Gastroesophageal sphincter (tissue), 4 donors: ENCODE measurements around the gene HM13. TPM values are rescaled to one million over a fixed set of nuclear protein-coding genes. Genes with fewer than 3 reads are reported as not detected.

Experiments used
- ATAC-seq: fragments of 150-250 bp; one replicate; pipeline ENCODE4 v1.9.1; 2016; ENCODE audit warnings: mild to moderate bottlenecking, moderate library complexity
- H3K27ac ChIP-seq, 4 donors: fragments of 200-600 bp; sonication (generic) in 3 of 4; 1 replicate in 3 of 4; 2 replicates in 1 of 4; pipeline ENCODE4 v1.5.1; 2016 to 2019
- H3K27me3 ChIP-seq: fragments of 200-600 bp; sonication (generic); one replicate; pipeline ENCODE4 v1.5.1; 2019
- H3K36me3 ChIP-seq, 2 donors: fragments of 200-600 bp; sonication (generic); one replicate each; pipeline ENCODE4 v1.5.1; 2019; ENCODE audit warnings: control low read depth in 1 of 2
- H3K4me1 ChIP-seq, 3 donors: fragments of 200-600 bp; sonication (generic); 1 replicate in 2 of 3; 2 replicates in 1 of 3; pipeline ENCODE4 v1.5.1; 2016 to 2019; ENCODE audit warnings: control low read depth in 2 of 3
- H3K4me3 ChIP-seq, 2 donors: fragments of 200-600 bp; sonication (generic); one replicate each; pipeline ENCODE4 v1.5.1; 2019; ENCODE audit warnings: mild to moderate bottlenecking in 1 of 2, moderate library complexity in 1 of 2
- H3K9me3 ChIP-seq, 3 donors: fragments of 200-600 bp; sonication (generic); one replicate each; pipeline ENCODE4 v1.5.1; 2017 to 2019; ENCODE audit warnings: control low read depth in 2 of 3
- EP300 ChIP-seq: sonication (generic); formaldehyde crosslinking; IDR thresholded peaks from one replicate; pipeline ENCODE4 v1.6.1; 2017; ENCODE audit warnings: antibody characterized with exemption, mild to moderate bottlenecking
- POLR2A ChIP-seq, 2 donors: fragments of 450-650 bp; IDR thresholded peaks; one replicate each; pipeline ENCODE4 v1.6.1; 2017; ENCODE audit warnings: antibody characterized with exemption in 2 of 2, mild to moderate bottlenecking in 2 of 2, moderate library complexity in 1 of 2
- POLR2AphosphoS5 ChIP-seq: sonication (generic); formaldehyde crosslinking; IDR thresholded peaks from one replicate; pipeline ENCODE4 v1.6.1; 2017; ENCODE audit warnings: antibody characterized with exemption
- WGBS, 2 donors: methylation state at CpG; one replicate each; pipeline ENCODE4 v1.1.5; 2018; ENCODE audit warnings: low coverage in 1 of 2; 5-methylcytosine and 5-hydroxymethylcytosine counted together
- total RNA-seq, 4 donors: library from RNA; depleted of rRNA; stranded (reverse); fragments of >200 nt; gene quantifications; one replicate each; pipeline ENCODE4 v1.1.0, GENCODE V29; 2016
- TF ChIP-seq, protein P1 (sequence below), 4 experiments: fragments of 200-600 bp in 2 of 4; fragments of 450-650 bp in 2 of 4; sonication (generic) in 1 of 4; IDR thresholded peaks; one replicate each; pipeline ENCODE4 v1.5.1; 2017 to 2019; ENCODE audit warnings: antibody characterized with exemption in 4 of 4, mild to moderate bottlenecking in 2 of 4, moderate library complexity in 2 of 4

Gene HM13
- total RNA-seq, 4 donors from 2014 or later: 39.1 to 55.9 (median 44.8) TPM

DNA sequence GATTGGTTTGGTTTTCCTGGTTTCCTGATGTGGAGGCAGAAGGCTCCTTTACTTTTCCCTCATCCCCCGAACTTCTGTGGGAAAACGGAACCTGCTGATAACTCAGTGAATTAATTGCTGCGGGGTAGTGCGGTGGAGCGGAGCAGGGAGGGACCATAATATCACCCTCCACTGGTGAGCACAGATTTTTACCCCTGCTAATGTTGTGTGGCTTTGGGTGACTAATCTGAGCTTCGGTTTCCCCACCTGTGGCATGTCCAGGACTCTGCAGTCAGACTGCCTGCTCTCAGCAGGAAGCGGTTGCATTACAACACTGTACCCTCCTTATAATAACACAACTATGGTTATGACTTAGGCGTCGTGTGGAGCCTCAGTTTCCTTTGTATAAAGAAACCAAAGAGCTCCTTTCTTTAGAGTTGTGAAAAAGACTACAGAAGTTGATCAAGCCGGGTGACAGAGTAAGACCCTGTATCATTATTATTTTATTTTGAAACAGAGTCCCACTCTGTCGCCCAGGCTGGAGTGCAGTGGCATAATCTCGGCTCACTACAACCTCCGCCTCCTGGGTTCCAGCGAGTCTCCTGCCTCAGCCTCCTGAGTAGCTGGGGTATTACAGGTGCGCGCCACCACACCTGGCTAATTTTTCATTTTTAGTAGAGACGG is 88.7 kb downstream of the HM13 start:
- no peak for ATAC-seq
- TF ChIP-seq, protein P1, sequence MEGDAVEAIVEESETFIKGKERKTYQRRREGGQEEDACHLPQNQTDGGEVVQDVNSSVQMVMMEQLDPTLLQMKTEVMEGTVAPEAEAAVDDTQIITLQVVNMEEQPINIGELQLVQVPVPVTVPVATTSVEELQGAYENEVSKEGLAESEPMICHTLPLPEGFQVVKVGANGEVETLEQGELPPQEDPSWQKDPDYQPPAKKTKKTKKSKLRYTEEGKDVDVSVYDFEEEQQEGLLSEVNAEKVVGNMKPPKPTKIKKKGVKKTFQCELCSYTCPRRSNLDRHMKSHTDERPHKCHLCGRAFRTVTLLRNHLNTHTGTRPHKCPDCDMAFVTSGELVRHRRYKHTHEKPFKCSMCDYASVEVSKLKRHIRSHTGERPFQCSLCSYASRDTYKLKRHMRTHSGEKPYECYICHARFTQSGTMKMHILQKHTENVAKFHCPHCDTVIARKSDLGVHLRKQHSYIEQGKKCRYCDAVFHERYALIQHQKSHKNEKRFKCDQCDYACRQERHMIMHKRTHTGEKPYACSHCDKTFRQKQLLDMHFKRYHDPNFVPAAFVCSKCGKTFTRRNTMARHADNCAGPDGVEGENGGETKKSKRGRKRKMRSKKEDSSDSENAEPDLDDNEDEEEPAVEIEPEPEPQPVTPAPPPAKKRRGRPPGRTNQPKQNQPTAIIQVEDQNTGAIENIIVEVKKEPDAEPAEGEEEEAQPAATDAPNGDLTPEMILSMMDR (IDR thresholded peaks at IDR 0.05): no peak
- TF ChIP-seq EP300 (no peak), POLR2AphosphoS5 (no peak), POLR2A (IDR thresholded peaks at IDR 0.05) (no peak)
- Histone ChIP-seq H3K36me3 (no peaks in the 10 kb centered on the region), H3K9me3 (no peaks in the 10 kb centered on the region), H3K27ac (peak overlapping the region in 2 of 4 donors; percentile 92 to 98), H3K4me1 (peaks cover 0 to 52% (median 0%) of the 10 kb centered on the region in 3 donors), H3K4me3 (no peak overlapping the region), H3K27me3 (no peaks in the 10 kb centered on the region)
- 62 to 79% methylated on average over 5 to 16 of the region's 17 CpGs for WGBS, 2 donors

DNA sequence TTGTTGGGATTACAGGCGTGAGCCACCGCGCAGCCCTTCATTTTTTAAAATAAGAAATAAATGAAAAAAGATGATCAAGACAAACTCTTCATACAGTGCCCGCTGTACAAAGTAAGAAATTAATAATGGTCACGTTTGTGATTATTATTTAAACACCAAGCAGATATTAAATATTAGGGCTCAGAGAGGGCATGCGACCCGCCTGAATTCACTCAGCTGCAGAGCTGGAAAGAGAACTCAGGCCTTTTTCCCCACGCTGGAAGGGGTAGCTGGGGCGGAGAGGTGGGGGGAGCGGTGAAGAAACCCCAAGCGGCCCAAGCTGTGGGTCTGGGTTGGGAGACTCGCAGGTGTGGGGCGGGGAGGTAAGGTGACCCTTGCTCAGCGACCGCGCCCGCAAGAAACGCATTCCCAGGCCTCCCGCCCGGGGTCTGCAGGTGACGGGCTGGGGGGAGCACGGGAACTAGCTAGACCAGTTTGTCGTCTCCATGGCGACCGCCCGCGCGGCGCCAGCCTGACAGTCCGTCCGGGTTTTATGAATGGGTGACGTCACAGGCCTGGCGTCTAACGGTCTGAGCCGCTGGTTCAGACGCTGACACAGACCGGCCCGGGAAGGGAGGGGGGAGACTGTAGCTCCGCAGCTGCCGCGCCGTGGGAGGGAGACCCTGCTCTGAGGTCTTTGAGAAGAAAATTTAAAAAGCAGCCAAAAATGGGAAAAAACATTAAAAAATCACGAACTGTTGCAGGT is 89.8 kb downstream of the HM13 start:
- no peaks in the 10 kb centered on the region for H3K9me3 ChIP-seq
- no peaks in the 10 kb centered on the region for H3K27me3 ChIP-seq
- ATAC-seq: peak; percentile 76
- TF ChIP-seq POLR2A (IDR thresholded peaks at IDR 0.05): peak; percentile 79 to 85
- peak; percentile 95 for TF ChIP-seq POLR2AphosphoS5
- TF ChIP-seq EP300: peak; percentile 69
- TF ChIP-seq, protein P1 (IDR thresholded peaks at IDR 0.05): no peak
- peak overlapping the region; percentile 41 to 78 for H3K4me3 ChIP-seq
- WGBS, 2 donors: 14 to 48% methylated on average over 9 to 12 of the region's 43 CpGs
- no peaks in the 10 kb centered on the region for H3K36me3 ChIP-seq
- H3K27ac ChIP-seq: peak overlapping the region; percentile 64 to 98 (median 92)
- H3K4me1 ChIP-seq: peaks cover 0 to 62% (median 6%) of the 10 kb centered on the region in 3 donors

DNA sequence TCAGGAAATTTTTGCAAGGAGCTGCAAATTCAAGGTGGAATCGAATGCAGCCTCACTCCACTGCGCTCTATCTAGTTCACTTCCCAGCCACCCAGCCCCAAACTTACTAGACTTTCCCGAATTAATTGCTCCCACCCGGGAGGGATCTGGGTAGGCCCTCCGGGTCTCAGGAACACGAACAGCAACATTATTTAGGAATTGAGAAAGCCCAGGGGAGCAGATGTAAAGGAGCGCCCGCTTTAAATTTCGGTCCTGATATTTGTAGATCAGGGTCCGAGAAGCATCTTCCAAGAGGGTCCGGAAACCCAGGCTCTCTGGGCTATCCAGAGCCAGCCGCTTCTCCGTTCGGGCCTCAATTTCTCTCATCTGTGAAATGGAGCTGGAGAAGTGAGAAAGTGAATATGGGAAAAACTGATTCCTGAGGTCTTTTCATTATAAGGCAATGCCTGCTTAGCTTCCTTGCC is 90.4 kb downstream of the HM13 start:
- H3K9me3 ChIP-seq: no peaks in the 10 kb centered on the region
- ATAC-seq: peak; percentile 1
- H3K4me1 ChIP-seq: peaks cover 0 to 68% (median 6%) of the 10 kb centered on the region in 3 donors
- peak overlapping the region; percentile 41 to 78 for H3K4me3 ChIP-seq
- no peaks in the 10 kb centered on the region for H3K27me3 ChIP-seq
- H3K36me3 ChIP-seq: no peaks in the 10 kb centered on the region
- H3K27ac ChIP-seq: peak overlapping the region; percentile 64 to 98 (median 92)
- no peak for TF ChIP-seq EP300
- TF ChIP-seq POLR2AphosphoS5: no peak
- TF ChIP-seq POLR2A (IDR thresholded peaks at IDR 0.05): no peak
- TF ChIP-seq, protein P1 (IDR thresholded peaks at IDR 0.05): no peak
- WGBS, 2 donors: 0 to 2% methylated on average over 9 to 14 of the region's 14 CpGs

DNA sequence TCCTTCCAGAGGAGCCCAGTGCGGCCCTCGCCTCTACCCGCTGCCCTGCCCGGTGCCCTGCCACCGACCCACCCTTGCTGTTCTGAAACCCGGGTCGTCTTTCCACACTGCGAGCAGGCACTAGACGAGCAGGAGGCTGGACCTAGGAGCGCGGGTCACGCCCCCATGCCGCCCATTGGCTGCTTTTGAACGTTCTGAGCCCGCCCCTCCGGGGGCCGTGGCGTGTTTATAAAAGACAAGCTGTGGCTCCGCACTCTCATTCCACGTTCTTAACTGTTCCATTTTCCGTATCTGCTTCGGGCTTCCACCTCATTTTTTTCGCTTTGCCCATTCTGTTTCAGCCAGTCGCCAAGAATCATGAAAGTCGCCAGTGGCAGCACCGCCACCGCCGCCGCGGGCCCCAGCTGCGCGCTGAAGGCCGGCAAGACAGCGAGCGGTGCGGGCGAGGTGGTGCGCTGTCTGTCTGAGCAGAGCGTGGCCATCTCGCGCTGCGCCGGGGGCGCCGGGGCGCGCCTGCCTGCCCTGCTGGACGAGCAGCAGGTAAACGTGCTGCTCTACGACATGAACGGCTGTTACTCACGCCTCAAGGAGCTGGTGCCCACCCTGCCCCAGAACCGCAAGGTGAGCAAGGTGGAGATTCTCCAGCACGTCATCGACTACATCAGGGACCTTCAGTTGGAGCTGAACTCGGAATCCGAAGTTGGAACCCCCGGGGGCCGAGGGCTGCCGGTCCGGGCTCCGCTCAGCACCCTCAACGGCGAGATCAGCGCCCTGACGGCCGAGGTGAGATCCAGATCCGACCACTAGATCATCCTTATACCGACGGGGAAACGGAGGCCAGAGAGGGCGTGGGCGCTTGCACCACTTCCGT is 91.0 kb downstream of the HM13 start, which contains the start of gene ID1:
TSS of gene ID1 (plus strand) at position 259 of the 871 bp plus-strand sequence. CDS start at position 358, 99 bp downstream.
- peak; percentile 85 for ATAC-seq
- peak within 1 kb of the TSS; percentile 64 to 98 (median 92) for H3K27ac ChIP-seq
- 1 to 2% methylated on average over 14 to 19 of the region's 74 CpGs for WGBS, 2 donors
- H3K9me3 ChIP-seq: no peaks in the 10 kb centered on the region
- peaks cover 0 to 72% (median 6%) of the 10 kb centered on the region in 3 donors for H3K4me1 ChIP-seq
- TF ChIP-seq POLR2AphosphoS5 (peak; percentile 99), POLR2A (IDR thresholded peaks at IDR 0.05) (peak; percentile 98), EP300 (peak; percentile 19)
- TF ChIP-seq, protein P1 (IDR thresholded peaks at IDR 0.05): no peak
- no peaks in the 10 kb centered on the region for H3K27me3 ChIP-seq
- H3K4me3 ChIP-seq: peak within 1 kb of the TSS; percentile 41 to 78
- no peaks in the 10 kb centered on the region for H3K36me3 ChIP-seq
